Measurements from ENCODE around the gene IVNS1ABP. TPM values are rescaled to one million over a fixed set of nuclear protein-coding genes. Genes with fewer than 3 reads are reported as not detected.

The IVNS1ABP gene
- total and polyA plus RNA-seq, 9 of the 15 experiments (the other 6 are each of a cell fraction or from before 2014, with no cell fraction given), result 30.6 to 126 (median 77.7) TPM

DNA sequence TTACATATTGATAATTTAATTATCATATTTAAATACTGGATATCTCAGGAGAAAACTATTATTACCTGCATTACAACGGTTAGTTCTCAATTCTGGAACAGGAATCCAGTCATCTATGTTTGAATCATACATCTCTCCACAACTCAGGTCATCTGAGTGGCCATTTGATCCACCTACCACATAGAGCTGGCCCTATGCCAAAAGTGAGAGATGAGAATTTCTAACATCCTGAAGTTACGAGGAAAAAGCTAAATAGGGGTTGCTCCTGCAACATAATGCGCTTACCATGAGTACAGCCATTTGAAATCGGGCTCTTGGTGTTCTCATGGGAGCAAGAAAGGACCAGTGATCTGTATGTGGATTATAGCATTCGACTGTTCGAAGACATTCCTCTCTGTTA lies 16.9 kb downstream of the IVNS1ABP start:
- Histone ChIP-seq H3K4me2 (ENCODE audit: insufficient read depth, low read length) (no peak overlapping the region), H3K36me3 (ENCODE audit: control insufficient read depth, insufficient read depth, low read length) (peaks cover 100% of the 10 kb centered on the region), H3K27ac (ENCODE audit: extremely low read depth, low read depth, low read length) (no peak overlapping the region), H3K9me3 (replicated peaks; ENCODE audit: control insufficient read depth, insufficient read depth, low read depth, low read length) (no peaks in the 10 kb centered on the region), H3K27me3 (ENCODE audit: control insufficient read depth in 2 of 2, insufficient read depth in 2 of 2, low read length in 2 of 2) (no peaks in the 10 kb centered on the region), H3K4me3 (no peak overlapping the region), H3K4me1 (replicated peaks in 1 of 2; ENCODE audit: control insufficient read depth in 2 of 2, insufficient read depth in 2 of 2, low read length in 2 of 2) (no peaks in the 10 kb centered on the region), H2AFZ (ENCODE audit: low read depth, low read length) (no peak overlapping the region), H3K9ac (ENCODE audit: insufficient read depth in 1 of 2, low read depth in 2 of 2, low read length in 2 of 2) (no peak overlapping the region), H4K20me1 (replicated peaks; ENCODE audit: control insufficient read depth, insufficient read depth, low read length) (no peaks in the 10 kb centered on the region), H3K9me1 (ENCODE audit: control insufficient read depth, insufficient read depth, low read length) (no peaks in the 10 kb centered on the region), H3K79me2 (ENCODE audit: control insufficient read depth, insufficient read depth, low read length) (no peaks in the 10 kb centered on the region)
- ChIA-PET CTCF (ENCODE audit: low intra/inter-chr PET ratio) (no interaction called here), POLR2A (interaction anchor here (1.4 to 2.1 kb wide), 2 partner anchors 14 to 15 kb away, joined by 4 to 11 read pairs; no protein-coding TSS in a partner anchor)
- TF ChIP-seq MAFG (tag; conservative IDR thresholded peaks at IDR 0.05) (no peak), NFIC (IDR thresholded peaks at IDR 0.05) (peak; percentile 98), NFIX (CRISPR knock-in tag; IDR thresholded peaks at IDR 0.05; ENCODE audit: low read depth) (peak; percentile 83), NR4A1 (CRISPR knock-in tag; IDR thresholded peaks at IDR 0.05) (no peak), NR4A1 (tag; IDR thresholded peaks at IDR 0.05) (no peak)
- TF ChIP-seq, protein P1, sequence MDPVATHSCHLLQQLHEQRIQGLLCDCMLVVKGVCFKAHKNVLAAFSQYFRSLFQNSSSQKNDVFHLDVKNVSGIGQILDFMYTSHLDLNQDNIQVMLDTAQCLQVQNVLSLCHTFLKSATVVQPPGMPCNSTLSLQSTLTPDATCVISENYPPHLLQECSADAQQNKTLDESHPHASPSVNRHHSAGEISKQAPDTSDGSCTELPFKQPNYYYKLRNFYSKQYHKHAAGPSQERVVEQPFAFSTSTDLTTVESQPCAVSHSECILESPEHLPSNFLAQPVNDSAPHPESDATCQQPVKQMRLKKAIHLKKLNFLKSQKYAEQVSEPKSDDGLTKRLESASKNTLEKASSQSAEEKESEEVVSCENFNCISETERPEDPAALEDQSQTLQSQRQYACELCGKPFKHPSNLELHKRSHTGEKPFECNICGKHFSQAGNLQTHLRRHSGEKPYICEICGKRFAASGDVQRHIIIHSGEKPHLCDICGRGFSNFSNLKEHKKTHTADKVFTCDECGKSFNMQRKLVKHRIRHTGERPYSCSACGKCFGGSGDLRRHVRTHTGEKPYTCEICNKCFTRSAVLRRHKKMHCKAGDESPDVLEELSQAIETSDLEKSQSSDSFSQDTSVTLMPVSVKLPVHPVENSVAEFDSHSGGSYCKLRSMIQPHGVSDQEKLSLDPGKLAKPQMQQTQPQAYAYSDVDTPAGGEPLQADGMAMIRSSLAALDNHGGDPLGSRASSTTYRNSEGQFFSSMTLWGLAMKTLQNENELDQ (CRISPR knock-in tag; IDR thresholded peaks at IDR 0.05; ENCODE audit: borderline replicate concordance), result no peak
- in situ Hi-C loops (cut with MboI), result no loop called here
- intact Hi-C loops (cut with micrococcal nuclease), result no loop called here
- BruUV-seq (replicated peaks), result no TSS peak
- WGBS (ENCODE audit: insufficient coverage, low coverage, missing lambda C conversion rate), result 92% methylated on average over 6 of the region's 6 CpGs
- DNase-seq (ENCODE audit: extremely low read depth in 1 of 4, low spot score in 3 of 4) (no peak), ATAC-seq (no peak), FAIRE-seq (no peak)
